GM23338 (cell line): ENCODE data around the gene MYD88. TPM values are rescaled to one million over a fixed set of nuclear protein-coding genes. Genes with fewer than 3 reads are reported as not detected.

ENCODE experiments used
- ATAC-seq: fragments of 200-7000 bp; cut with Tn5 transposase; 3 replicates; pipeline ENCODE4 v1.9.1; 2020
- DNase-seq: peaks from one replicate; pipeline ENCODE4 v3.0.0-alpha.2; 2015; ENCODE audit warnings: low spot score
- H2AFZ ChIP-seq: fragments of 200-600 bp; sonication (generic); 2 replicates; pipeline ENCODE4 v1.8.0; 2016; ENCODE audit warnings: antibody characterized with exemption, mild to moderate bottlenecking, moderate library complexity
- H3F3A ChIP-seq: fragments of 200-600 bp; sonication (generic); replicated peaks from 2 replicates; pipeline ENCODE4 v1.8.0; 2017; ENCODE audit warnings: antibody characterized with exemption, mixed run types, low read depth
- H3K27ac ChIP-seq: fragments of 200-600 bp; sonication (generic); 2 replicates; pipeline ENCODE4 v1.6.1; 2016; ENCODE audit warnings: low read depth
- H3K27me3 ChIP-seq: fragments of 200-600 bp; sonication (generic); 2 replicates; pipeline ENCODE4 v1.8.0; 2016; ENCODE audit warnings: mild to moderate bottlenecking, mixed run types, moderate library complexity; ENCODE audit not compliant: insufficient read depth
- H3K36me3 ChIP-seq: fragments of 200-600 bp; sonication (generic); 2 replicates; pipeline ENCODE4 v1.8.0; 2016; ENCODE audit warnings: mild to moderate bottlenecking; ENCODE audit not compliant: insufficient read depth
- H3K4me1 ChIP-seq: fragments of 200-600 bp; sonication (generic); 2 replicates; pipeline ENCODE4 v1.8.0; 2016; ENCODE audit warnings: mild to moderate bottlenecking, moderate library complexity; ENCODE audit not compliant: insufficient read depth
- H3K4me2 ChIP-seq: fragments of 200-600 bp; sonication (generic); 2 replicates; pipeline ENCODE4 v1.7.1; 2017; ENCODE audit warnings: mixed run types
- H3K4me3 ChIP-seq: fragments of 200-600 bp; sonication (generic); 2 replicates; pipeline ENCODE4 v1.6.1; 2016; ENCODE audit warnings: mixed run types
- H3K79me2 ChIP-seq: fragments of 200-600 bp; sonication (generic); replicated peaks from 2 replicates; pipeline ENCODE4 v1.8.0; 2017; ENCODE audit warnings: mild to moderate bottlenecking; ENCODE audit not compliant: insufficient read depth
- H3K9me2 ChIP-seq: fragments of 200-600 bp; sonication (generic); 2 replicates; pipeline ENCODE4 v1.8.0; 2017; ENCODE audit not compliant: insufficient read depth
- H4K20me1 ChIP-seq: fragments of 200-600 bp; sonication (generic); replicated peaks from 2 replicates; pipeline ENCODE4 v1.8.0; 2017; ENCODE audit warnings: mild to moderate bottlenecking; ENCODE audit not compliant: insufficient read depth
- H3K27ac Mint-ChIP-seq: 2 replicates; pipeline ENCODE4 v1.8.0; 2020; ENCODE audit warnings: inconsistent platforms, mild to moderate bottlenecking, moderate library complexity, mixed read lengths
- H3K27me3 Mint-ChIP-seq: 3 replicates; pipeline ENCODE4 v1.8.0; 2022; ENCODE audit warnings: low read depth, mild to moderate bottlenecking, moderate library complexity, mixed read lengths, inconsistent platforms; ENCODE audit not compliant: insufficient read depth, poor library complexity
- H3K36me3 Mint-ChIP-seq: 3 replicates; pipeline ENCODE4 v1.8.0; 2021; ENCODE audit warnings: low read depth, mild to moderate bottlenecking, inconsistent platforms, moderate library complexity, mixed read lengths
- H3K4me1 Mint-ChIP-seq: 3 replicates; pipeline ENCODE4 v1.8.0; 2020; ENCODE audit warnings: mild to moderate bottlenecking, inconsistent platforms, mixed read lengths
- H3K4me3 Mint-ChIP-seq: 3 replicates; pipeline ENCODE4 v1.8.0; 2021; ENCODE audit warnings: moderate library complexity, mild to moderate bottlenecking, inconsistent platforms, mixed read lengths
- H3K9me3 Mint-ChIP-seq: 3 replicates; pipeline ENCODE4 v1.8.0; 2020; ENCODE audit warnings: moderate library complexity, mild to moderate bottlenecking, inconsistent platforms, mixed read lengths
- CREB1 ChIP-seq: fragments of 250-450 bp; sonication (Bioruptor Pico); IDR thresholded peaks from 2 replicates; pipeline ENCODE4 v1.5.0; 2020; ENCODE audit warnings: low read depth, mild to moderate bottlenecking, moderate library complexity
- EZH2 ChIP-seq: fragments of 200-600 bp; sonication (generic); IDR thresholded peaks from one replicate; pipeline ENCODE4 v1.8.0; 2017; ENCODE audit warnings: antibody characterized with exemption, mild to moderate bottlenecking, low read depth; ENCODE audit not compliant: unreplicated experiment
- EZH2phosphoT487 ChIP-seq: fragments of 200-600 bp; sonication (generic); IDR thresholded peaks from one replicate; pipeline ENCODE4 v1.8.1; 2018; ENCODE audit warnings: antibody characterized with exemption; ENCODE audit not compliant: unreplicated experiment
- JUNB ChIP-seq: IDR thresholded peaks from one replicate; pipeline ENCODE4 v1.6.1; 2016; ENCODE audit warnings: antibody characterized with exemption; ENCODE audit not compliant: unreplicated experiment
- NANOG ChIP-seq: IDR thresholded peaks from 2 replicates; pipeline ENCODE4 v1.6.1; 2016; ENCODE audit warnings: antibody characterized with exemption, borderline replicate concordance
- POLR2AphosphoS5 ChIP-seq: IDR thresholded peaks from 2 replicates; pipeline ENCODE4 v1.6.1; 2016; ENCODE audit warnings: antibody characterized with exemption, low read depth
- STAT1 ChIP-seq: IDR thresholded peaks from one replicate; pipeline ENCODE4 v1.6.1; 2016; ENCODE audit warnings: antibody characterized with exemption; ENCODE audit not compliant: unreplicated experiment
- ZNF114 ChIP-seq: fragments of 250-450 bp; sonication (Bioruptor Pico); IDR thresholded peaks from 2 replicates; pipeline ENCODE4 v1.5.0; 2020; ENCODE audit warnings: mild to moderate bottlenecking, moderate library complexity
- ZNF331 ChIP-seq: fragments of 250-450 bp; sonication (Bioruptor Pico); IDR thresholded peaks from 2 replicates; pipeline ENCODE4 v1.5.0; 2020; ENCODE audit warnings: low read depth, mild to moderate bottlenecking, moderate library complexity
- polyA plus RNA-seq: library from polyadenylated mRNA; unstranded; fragments of >200 nt; fragmentation: Nextera tagmentation; extraction: Ambion mirVana; gene quantifications from 2 replicates; pipeline ENCODE4 v1.2.1, GENCODE V29; 2016
- total RNA-seq: library from RNA; depleted of rRNA; stranded (reverse); fragments of >200 nt; shearing (Covaris generic); gene quantifications from 2 replicates; pipeline ENCODE4 v1.2.3, GENCODE V29; 2014
- TF ChIP-seq, protein P1 (sequence below), 2 experiments: fragments of 200-600 bp in 1 of 2; sonication (generic) in 1 of 2; conservative IDR thresholded peaks; 2 replicates each; pipeline versions ENCODE4 v1.5.1 to v1.6.1; 2016 to 2017; ENCODE audit warnings: antibody characterized with exemption in 2 of 2, low read depth in 2 of 2, mild to moderate bottlenecking in 2 of 2, moderate library complexity in 1 of 2
- TF ChIP-seq, protein P2 (sequence below): IDR thresholded peaks from one replicate; pipeline ENCODE4 v1.6.1; 2018; ENCODE audit warnings: antibody characterized with exemption; ENCODE audit not compliant: unreplicated experiment
- TF ChIP-seq, protein P3 (sequence below): fragments of 250-450 bp; sonication (Bioruptor Pico); IDR thresholded peaks from 2 replicates; pipeline ENCODE4 v1.5.0; 2020; ENCODE audit warnings: mild to moderate bottlenecking, moderate library complexity
- TF ChIP-seq, protein P4 (sequence below): IDR thresholded peaks from 2 replicates; pipeline ENCODE4 v1.6.1; 2016; ENCODE audit warnings: antibody characterized with exemption

MYD88 gene
- total and polyA plus RNA-seq, 2 experiments from 2014 or later = 15.5 to 26.0 TPM

DNA sequence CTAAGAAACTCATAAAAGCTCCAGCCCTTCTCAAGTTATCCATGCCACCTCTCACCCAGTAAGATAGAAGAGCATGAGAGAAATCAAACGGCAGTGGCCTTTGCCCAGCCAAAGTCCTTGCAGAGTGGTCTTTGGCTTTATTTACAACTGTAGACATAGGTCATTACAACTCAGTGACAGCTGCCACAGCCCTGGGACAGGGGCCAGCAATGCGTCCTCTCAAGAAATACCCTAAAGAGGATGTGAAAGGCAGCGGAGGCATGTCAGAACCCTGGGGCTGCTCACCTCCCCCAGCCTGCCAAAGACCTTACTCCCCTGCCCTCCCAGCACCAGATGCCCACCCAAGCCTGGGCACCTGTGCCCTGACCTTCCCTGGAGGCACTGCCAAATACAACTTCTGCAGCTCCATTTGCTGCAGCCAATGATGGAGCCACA is 7.8 kb upstream of the MYD88 start:
- Histone ChIP-seq H3K27me3 (no peaks in the 10 kb centered on the region), H3K36me3 (peaks cover 28% of the 10 kb centered on the region), H3K27ac (no peak overlapping the region), H3F3A (0 out of 2 replicates have a peak, but pooled peaks cover 3% of the 10 kb centered on the region), H3K9me2 (no peaks in the 10 kb centered on the region), H3K4me3 (no peak overlapping the region), H3K79me2 (peaks cover 7% of the 10 kb centered on the region), H4K20me1 (peaks cover 22% of the 10 kb centered on the region; the same call in 1 of the 2 replicates), H2AFZ (no peak overlapping the region), H3K4me1 (peaks cover 5% of the 10 kb centered on the region), H3K4me2 (no peak overlapping the region)
- H3K9me3 Mint-ChIP-seq = no peaks in the 10 kb centered on the region
- TF ChIP-seq POLR2AphosphoS5 = no peak
- TF ChIP-seq, protein P1, sequence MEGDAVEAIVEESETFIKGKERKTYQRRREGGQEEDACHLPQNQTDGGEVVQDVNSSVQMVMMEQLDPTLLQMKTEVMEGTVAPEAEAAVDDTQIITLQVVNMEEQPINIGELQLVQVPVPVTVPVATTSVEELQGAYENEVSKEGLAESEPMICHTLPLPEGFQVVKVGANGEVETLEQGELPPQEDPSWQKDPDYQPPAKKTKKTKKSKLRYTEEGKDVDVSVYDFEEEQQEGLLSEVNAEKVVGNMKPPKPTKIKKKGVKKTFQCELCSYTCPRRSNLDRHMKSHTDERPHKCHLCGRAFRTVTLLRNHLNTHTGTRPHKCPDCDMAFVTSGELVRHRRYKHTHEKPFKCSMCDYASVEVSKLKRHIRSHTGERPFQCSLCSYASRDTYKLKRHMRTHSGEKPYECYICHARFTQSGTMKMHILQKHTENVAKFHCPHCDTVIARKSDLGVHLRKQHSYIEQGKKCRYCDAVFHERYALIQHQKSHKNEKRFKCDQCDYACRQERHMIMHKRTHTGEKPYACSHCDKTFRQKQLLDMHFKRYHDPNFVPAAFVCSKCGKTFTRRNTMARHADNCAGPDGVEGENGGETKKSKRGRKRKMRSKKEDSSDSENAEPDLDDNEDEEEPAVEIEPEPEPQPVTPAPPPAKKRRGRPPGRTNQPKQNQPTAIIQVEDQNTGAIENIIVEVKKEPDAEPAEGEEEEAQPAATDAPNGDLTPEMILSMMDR (conservative IDR thresholded peaks at IDR 0.05; ENCODE audit: low read depth in 2 of 2) = no peak
- no peak for TF ChIP-seq EZH2phosphoT487
- TF ChIP-seq, protein P2, sequence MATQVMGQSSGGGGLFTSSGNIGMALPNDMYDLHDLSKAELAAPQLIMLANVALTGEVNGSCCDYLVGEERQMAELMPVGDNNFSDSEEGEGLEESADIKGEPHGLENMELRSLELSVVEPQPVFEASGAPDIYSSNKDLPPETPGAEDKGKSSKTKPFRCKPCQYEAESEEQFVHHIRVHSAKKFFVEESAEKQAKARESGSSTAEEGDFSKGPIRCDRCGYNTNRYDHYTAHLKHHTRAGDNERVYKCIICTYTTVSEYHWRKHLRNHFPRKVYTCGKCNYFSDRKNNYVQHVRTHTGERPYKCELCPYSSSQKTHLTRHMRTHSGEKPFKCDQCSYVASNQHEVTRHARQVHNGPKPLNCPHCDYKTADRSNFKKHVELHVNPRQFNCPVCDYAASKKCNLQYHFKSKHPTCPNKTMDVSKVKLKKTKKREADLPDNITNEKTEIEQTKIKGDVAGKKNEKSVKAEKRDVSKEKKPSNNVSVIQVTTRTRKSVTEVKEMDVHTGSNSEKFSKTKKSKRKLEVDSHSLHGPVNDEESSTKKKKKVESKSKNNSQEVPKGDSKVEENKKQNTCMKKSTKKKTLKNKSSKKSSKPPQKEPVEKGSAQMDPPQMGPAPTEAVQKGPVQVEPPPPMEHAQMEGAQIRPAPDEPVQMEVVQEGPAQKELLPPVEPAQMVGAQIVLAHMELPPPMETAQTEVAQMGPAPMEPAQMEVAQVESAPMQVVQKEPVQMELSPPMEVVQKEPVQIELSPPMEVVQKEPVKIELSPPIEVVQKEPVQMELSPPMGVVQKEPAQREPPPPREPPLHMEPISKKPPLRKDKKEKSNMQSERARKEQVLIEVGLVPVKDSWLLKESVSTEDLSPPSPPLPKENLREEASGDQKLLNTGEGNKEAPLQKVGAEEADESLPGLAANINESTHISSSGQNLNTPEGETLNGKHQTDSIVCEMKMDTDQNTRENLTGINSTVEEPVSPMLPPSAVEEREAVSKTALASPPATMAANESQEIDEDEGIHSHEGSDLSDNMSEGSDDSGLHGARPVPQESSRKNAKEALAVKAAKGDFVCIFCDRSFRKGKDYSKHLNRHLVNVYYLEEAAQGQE = no peak
- no peak for TF ChIP-seq JUNB
- TF ChIP-seq ZNF114 = no peak
- no peak for TF ChIP-seq NANOG
- TF ChIP-seq, protein P3, sequence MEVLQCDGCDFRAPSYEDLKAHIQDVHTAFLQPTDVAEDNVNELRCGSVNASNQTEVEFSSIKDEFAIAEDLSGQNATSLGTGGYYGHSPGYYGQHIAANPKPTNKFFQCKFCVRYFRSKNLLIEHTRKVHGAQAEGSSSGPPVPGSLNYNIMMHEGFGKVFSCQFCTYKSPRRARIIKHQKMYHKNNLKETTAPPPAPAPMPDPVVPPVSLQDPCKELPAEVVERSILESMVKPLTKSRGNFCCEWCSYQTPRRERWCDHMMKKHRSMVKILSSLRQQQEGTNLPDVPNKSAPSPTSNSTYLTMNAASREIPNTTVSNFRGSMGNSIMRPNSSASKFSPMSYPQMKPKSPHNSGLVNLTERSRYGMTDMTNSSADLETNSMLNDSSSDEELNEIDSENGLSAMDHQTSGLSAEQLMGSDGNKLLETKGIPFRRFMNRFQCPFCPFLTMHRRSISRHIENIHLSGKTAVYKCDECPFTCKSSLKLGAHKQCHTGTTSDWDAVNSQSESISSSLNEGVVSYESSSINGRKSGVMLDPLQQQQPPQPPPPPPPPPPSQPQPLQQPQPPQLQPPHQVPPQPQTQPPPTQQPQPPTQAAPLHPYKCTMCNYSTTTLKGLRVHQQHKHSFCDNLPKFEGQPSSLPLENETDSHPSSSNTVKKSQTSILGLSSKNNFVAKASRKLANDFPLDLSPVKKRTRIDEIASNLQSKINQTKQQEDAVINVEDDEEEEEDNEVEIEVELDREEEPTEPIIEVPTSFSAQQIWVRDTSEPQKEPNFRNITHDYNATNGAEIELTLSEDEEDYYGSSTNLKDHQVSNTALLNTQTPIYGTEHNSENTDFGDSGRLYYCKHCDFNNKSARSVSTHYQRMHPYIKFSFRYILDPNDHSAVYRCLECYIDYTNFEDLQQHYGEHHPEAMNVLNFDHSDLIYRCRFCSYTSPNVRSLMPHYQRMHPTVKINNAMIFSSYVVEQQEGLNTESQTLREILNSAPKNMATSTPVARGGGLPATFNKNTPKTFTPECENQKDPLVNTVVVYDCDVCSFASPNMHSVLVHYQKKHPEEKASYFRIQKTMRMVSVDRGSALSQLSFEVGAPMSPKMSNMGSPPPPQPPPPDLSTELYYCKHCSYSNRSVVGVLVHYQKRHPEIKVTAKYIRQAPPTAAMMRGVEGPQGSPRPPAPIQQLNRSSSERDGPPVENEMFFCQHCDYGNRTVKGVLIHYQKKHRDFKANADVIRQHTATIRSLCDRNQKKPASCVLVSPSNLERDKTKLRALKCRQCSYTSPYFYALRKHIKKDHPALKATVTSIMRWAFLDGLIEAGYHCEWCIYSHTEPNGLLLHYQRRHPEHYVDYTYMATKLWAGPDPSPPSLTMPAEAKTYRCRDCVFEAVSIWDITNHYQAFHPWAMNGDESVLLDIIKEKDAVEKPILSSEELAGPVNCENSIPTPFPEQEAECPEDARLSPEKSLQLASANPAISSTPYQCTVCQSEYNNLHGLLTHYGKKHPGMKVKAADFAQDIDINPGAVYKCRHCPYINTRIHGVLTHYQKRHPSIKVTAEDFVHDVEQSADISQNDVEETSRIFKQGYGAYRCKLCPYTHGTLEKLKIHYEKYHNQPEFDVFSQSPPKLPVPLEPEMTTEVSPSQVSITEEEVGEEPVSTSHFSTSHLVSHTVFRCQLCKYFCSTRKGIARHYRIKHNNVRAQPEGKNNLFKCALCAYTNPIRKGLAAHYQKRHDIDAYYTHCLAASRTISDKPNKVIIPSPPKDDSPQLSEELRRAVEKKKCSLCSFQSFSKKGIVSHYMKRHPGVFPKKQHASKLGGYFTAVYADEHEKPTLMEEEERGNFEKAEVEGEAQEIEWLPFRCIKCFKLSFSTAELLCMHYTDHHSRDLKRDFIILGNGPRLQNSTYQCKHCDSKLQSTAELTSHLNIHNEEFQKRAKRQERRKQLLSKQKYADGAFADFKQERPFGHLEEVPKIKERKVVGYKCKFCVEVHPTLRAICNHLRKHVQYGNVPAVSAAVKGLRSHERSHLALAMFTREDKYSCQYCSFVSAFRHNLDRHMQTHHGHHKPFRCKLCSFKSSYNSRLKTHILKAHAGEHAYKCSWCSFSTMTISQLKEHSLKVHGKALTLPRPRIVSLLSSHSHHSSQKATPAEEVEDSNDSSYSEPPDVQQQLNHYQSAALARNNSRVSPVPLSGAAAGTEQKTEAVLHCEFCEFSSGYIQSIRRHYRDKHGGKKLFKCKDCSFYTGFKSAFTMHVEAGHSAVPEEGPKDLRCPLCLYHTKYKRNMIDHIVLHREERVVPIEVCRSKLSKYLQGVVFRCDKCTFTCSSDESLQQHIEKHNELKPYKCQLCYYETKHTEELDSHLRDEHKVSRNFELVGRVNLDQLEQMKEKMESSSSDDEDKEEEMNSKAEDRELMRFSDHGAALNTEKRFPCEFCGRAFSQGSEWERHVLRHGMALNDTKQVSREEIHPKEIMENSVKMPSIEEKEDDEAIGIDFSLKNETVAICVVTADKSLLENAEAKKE (CRISPR knock-in tag) = no peak
- TF ChIP-seq EZH2 = no peak
- TF ChIP-seq ZNF331 = no peak
- TF ChIP-seq STAT1 = no peak
- TF ChIP-seq, protein P4, sequence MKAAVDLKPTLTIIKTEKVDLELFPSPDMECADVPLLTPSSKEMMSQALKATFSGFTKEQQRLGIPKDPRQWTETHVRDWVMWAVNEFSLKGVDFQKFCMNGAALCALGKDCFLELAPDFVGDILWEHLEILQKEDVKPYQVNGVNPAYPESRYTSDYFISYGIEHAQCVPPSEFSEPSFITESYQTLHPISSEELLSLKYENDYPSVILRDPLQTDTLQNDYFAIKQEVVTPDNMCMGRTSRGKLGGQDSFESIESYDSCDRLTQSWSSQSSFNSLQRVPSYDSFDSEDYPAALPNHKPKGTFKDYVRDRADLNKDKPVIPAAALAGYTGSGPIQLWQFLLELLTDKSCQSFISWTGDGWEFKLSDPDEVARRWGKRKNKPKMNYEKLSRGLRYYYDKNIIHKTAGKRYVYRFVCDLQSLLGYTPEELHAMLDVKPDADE = no peak
- TF ChIP-seq CREB1 = no peak
- no peak overlapping the region for H3K4me3 Mint-ChIP-seq
- no peak for ATAC-seq
- no peak overlapping the region for H3K27ac Mint-ChIP-seq
- no peak for DNase-seq
- H3K4me1 Mint-ChIP-seq = peaks cover 5% of the 10 kb centered on the region
- H3K36me3 Mint-ChIP-seq = peaks cover 65% of the 10 kb centered on the region
- H3K27me3 Mint-ChIP-seq = peaks cover 4% of the 10 kb centered on the region
